GM21528 (cell line): ENCODE data around the gene RAB9A.
"Not testable (repeated sequence)": the region's sequence is repeated elsewhere in the genome, so short reads cannot be mapped to it uniquely, and the experiment has no call there.

ENCODE experiments used
- ATAC-seq: cut with Tn5 transposase; IDR thresholded peaks from one replicate; pipeline ENCODE4 v1.9.1; 2021; ENCODE audit warnings: mild to moderate bottlenecking, moderate library complexity; ENCODE audit not compliant: unreplicated experiment, low FRiP score

RAB9A gene

DNA sequence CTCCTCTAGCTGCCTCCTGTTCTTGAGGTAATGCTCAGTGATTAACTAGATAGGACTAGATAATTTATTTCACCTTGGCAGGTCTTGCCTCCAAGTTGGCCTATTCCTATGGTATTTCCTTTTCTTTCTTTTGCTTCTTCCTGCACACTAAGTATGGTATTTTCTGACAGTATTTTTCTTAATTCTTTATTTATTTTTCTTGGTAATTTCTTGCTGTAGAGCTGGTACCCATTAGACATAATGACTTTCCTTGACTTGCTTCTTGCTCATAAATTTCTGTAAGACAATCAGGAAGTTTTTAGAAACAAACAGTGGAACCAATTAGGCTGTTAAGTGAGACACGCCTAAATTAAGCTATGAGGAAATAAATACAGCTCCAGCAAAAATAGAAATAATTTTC, 9.5 kb downstream of the RAB9A start:
- ATAC-seq: no peak

DNA sequence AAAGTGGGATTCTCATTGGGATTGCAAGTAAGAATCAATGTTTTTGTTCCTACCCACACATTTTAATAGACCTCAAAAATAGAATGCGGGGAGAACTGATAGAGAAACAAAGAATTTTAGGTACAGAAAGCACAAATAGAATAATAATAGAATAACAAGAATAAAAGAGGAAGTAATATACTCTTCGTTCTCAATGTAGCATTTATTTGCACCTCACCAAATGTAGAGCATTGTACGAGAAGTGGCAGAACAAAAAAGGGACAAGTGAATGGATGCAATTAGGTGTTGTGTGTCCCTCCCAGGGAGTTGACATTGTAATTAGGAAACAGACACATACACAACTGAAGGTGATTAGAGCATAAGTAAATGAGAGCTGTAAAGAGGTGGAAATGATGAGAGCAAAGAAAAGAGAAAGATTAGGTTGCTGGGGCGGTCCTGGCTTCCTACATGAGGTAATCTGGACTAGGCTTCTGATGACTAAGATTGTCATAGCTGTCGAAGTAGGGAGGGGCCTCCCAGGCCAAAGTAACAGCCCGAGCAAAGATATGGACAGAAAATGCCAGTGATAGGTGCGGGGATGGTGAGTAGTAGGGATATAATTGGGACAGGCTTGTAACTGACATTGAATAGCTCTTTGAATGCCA, 10.4 kb downstream of the RAB9A start:
- ATAC-seq: no peak

DNA sequence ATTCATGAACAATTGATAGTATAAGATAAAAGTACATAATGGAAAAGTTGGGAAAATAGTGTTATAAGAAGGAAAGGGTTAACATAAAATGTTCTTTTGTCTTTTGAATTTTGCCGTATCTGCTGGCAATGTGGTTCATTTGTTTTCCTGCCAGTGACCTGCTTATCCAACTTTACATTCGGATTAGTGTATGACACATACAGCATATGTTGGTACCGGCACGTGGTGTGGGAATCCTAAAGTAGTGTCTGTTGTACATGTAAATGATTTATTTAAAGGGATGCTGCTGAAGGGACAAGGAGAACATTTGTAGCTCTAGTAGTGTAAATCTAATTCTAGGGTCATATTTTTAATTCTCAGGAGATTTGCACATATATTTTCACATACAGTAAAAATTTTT, 11.5 kb downstream of the RAB9A start:
- ATAC-seq: no peak

DNA sequence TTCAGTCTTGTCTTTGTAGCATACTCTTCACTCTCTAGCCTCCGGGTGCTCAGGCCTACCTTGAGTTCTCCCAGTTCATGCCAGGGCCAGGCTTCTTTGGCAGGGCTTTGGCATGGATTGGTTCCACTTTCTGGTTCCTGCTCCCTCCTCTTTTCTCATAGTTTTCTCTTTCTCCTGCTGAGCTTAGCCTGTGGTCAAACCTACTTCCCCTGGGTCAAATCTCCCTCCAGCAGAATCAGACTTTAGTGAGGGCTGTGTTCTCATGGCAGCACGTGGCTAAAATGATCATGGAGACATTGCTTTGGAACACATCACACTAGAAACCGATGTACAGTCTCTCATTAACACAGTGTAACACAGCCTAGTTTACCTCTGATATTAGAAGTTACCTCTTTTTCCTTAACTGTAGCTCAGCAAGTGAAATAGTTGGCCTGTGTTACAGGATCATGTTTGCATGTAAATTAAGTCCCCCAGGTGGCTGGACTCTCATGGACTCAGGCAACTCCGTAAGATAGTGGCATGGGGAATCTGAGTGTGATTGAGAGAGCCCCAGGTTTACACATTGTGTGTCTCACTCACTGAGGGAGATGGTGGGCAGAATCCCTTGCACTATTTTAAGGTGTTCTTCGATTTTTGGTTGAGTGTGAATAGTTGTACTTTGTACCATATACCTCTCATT, 13.3 kb downstream of the RAB9A start:
- ATAC-seq: no peak

DNA sequence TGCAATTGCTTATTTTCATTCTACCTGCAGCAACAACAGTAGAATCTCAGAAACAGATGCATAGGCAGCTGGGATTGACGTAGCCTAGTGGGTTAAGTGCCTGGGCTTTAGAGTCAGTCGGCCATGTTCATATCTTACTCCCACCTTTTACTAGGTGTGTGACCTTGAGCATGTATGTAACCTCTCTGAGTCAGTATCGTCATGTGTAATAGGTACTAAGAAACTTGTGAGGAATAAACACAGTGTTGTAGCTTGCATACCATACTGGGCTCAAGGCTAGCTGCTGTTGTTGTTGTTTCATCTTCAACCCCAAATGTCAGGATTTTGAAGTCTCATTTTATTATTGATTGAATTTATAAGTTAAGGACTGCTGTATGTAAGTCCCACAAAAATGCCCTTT, 14.2 kb downstream of the RAB9A start:
- no peak for ATAC-seq

DNA sequence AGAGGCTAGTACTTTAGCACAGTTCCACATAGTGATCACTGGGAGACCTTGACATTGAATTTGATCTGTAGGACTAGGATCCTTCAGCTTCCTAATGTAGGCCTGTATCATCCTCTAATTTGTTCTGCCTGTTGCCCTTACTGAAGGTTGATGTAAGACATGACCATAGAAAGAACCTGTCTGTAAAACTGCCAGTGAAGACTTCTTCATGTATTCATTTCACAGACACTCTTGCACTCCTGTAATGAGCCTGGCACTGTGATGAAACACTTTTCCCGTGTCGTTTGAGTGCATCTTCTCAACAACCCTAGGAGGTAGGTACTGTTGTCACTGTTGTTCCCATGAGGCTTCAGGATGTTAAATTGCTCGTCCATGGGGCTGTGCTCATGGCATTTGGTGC, 14.7 kb downstream of the RAB9A start:
- ATAC-seq: no peak

DNA sequence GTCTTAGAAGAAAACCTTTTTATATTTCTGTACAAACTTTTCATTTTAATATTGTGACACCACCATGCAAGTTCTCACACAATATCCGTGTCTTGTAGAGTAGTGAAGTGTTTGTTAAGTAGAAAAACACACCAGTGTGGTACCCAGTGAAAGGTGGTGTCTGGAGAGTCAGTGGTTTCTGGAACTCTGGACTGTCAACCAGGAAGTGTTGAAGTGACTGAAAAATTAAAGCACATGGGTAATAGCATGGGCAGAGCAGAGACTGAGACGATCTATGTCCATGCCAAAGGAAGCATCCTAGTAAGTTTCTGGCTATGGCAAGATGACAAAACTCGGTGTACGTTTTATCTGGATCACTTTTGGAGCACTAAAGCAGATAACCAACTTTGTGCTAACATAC, 22.2 kb downstream of the RAB9A start:
- ATAC-seq: no peak

DNA sequence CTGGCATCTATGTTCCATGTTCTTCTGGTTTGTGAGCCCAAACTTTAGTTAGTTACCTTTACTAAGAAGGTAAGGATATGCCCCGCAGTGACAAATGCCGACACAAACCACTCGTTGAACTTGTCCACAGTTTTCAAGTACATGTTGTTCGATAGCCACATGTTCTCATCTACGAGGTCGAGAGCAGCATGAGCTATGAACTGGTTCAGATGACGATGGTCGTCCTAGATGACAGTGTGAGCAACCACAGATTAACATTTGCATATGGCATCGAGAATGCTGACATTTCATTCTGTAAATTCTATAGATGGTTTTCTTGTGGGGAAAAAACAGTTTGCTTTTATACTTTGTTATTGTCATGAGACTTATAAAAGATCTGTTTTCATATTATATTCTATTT, 27.5 kb downstream of the RAB9A start:
- no peak for ATAC-seq

DNA sequence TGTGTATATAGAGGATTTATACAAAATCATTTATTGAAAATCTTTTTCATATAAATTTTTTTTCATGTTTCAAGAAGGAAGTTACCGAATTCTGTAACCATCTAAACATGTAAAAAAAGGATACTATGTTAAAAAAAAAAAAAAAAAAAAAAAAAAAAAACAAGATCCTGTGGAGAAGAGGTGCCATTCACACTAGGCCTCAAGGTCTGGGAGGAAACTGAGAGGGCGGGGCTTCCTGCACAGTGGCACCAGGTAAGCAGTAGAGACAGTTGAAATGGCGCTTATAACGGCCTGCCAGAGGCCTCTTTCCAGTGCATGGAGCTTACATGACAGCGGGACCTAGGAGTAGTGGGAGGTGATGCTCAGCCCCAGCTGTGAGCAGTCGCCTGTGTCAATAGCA, 28.0 kb downstream of the RAB9A start:
- no peak for ATAC-seq

DNA sequence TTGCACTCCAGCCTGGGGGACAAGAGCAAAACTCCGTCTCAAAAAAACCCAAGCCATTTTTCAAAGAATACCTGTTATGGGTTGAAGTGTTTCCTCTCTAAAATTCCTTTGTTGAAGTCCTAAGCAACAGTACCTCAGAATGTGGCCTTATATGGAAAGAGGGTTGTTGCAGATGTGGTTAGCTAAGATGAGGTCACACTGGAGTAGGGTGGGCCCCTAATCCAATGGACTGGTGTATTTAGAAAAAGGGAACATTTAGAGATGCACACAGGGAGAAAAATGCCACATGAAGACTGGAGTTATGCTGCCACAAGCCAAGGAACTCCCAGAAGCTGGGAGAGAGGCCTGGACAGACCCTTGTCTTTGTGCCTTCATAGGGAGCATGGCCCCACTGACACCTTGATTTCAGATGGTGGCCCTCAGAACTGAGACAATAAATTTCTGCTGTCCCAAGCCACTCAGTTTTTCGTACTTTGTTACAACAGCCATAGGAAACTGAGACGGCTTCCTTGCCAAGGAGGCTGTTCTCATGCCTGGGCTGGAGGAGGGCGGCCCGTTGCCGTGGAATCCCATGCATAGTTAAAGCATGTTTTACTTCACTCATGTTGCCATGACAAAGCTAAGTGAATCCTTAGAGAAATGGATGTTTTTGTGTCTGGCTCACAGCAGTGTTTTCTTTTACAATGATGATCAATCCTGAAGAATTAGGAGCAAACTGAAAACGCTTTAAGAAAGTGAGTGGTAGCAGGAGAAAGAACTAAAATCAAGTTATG, 29.0 kb downstream of the RAB9A start:
- no peak for ATAC-seq

DNA sequence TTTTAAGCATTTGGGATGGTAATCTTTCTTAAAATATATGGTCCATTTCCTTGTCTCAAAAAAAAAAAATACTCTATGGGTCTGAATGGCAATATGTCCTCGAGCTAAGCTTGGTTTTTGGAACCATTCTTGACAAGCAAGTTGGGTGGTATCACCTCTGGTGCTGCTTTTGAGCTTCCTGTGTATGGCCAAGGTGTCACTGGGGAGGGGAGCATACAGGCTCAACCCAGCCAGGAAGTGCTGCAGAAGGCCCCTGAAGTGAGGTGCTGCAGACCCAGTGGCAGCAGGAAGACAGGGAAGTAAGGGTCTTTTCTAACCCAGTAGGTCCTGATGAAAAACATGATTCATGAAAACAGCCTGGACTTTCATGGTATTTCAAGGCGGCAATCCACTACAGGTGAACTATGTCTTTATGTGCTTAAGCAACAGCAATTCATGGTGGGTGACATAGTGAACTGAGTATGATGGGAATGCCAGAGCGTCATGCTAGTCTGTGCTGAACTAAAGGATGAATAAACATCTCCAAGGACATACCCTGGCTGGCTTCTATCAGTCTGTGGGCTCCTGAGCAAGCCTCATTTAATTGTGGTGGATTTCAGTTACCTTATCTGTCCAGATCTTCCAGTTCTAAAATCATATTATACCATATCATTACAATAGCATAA, 30.4 kb downstream of the RAB9A start:
- no peak for ATAC-seq

DNA sequence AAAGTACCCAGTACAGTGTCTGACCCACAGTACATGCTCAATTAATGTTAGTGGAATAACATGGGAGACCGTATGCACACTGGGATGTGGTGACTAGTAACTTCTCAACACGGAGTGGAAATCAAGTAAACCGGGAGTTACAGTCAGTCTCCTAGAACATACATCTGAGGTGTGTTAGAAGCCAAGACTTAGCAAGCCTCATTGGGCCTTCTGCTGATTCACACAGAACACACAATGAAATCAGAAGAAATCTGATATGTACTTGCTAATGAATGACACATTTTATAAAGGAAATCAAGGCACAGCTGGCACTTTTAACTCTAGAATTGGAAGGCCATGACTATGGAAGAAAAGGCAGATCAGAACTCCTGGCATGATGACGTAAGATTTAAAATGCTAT, 32.4 kb downstream of the RAB9A start:
- ATAC-seq: no peak

DNA sequence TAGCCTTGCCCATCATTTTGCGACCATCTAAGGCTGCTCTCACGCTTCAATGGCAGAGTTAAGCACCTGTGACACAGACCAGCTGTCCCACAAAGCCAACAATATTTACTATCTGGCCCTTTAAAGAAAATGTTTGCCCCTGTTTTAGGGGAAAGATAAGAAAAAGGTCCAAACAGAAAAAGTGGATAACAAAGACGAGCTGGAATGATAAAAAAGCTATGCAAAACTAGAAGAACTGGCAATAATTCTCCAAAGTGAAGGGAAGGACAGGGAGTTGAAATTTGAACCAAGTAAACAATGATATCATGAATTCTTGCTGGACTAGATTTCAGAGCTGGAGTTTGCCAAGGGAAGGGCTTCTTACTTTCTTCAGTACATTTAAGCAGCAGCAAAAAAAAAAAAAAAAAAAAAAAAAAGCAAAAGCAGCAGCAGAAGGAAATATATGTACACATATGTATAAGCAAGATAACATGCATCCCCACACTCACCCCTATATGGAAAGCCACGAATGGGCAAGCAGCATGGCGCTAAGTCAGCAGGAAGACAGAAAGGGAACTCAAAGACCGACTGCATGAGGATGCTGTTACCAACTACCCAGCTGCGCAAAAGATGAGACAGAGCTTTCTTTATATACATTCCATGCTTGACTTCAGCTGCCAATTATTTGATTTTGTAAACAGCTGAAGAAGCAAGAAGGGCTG, 33.0 kb downstream of the RAB9A start:
- no peak for ATAC-seq

DNA sequence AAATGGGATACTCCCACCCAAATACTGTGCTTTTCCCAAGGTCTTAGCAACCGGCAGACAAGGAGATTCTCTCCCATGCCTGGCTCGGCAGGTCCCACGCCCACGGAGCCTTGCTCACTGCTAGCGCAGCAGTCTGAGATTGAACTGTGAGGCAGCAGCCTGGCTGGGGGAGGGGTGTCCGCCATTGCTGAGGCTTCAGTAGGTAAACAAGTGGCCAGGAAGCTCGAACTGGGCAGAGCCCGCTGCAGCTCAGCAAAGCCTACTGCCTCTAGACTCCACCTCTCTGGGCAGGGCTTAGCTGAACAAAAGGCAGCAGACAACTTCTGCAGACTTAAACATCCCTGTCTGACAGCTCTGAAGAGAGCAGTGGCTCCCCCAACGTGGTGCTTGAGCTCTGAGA, 36.0 kb downstream of the RAB9A start:
- not testable (repeated sequence) for ATAC-seq

DNA sequence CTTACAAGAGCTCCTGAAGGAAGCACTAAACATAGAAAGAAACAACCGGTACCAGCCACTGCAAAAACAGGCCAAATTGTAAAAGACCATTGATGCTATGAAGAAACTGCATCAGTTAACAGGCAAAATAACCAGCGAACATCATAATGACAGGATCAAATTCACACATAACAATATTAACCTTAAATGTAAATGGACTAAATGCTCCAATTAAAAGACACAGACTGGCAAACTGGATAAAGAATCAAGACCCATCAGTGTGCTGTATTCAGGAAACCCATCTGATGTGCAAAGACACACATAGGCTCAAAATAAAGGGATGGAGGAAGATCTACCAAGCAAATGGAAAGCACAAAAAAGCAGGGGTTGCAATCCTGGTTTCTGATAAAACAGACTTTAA, 37.7 kb downstream of the RAB9A start:
- not testable (repeated sequence) for ATAC-seq

DNA sequence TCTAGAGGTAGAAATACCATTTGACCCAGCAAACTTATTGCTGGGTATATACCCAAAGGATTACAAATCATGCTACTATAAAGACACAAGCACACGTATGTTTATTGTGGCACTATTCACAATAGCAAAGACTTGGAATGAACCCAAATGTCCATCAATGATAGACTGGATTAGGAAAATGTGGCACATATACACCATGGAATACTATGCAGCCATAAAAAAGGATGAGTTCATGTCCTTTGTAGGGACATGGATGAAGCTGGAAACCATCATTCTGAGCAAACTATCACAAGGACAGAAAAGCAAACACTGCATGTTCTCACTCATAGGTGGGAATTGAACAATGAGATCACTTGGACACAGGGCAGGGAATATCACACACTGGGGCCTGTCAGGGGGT, 41.6 kb downstream of the RAB9A start:
- ATAC-seq: not testable (repeated sequence)

DNA sequence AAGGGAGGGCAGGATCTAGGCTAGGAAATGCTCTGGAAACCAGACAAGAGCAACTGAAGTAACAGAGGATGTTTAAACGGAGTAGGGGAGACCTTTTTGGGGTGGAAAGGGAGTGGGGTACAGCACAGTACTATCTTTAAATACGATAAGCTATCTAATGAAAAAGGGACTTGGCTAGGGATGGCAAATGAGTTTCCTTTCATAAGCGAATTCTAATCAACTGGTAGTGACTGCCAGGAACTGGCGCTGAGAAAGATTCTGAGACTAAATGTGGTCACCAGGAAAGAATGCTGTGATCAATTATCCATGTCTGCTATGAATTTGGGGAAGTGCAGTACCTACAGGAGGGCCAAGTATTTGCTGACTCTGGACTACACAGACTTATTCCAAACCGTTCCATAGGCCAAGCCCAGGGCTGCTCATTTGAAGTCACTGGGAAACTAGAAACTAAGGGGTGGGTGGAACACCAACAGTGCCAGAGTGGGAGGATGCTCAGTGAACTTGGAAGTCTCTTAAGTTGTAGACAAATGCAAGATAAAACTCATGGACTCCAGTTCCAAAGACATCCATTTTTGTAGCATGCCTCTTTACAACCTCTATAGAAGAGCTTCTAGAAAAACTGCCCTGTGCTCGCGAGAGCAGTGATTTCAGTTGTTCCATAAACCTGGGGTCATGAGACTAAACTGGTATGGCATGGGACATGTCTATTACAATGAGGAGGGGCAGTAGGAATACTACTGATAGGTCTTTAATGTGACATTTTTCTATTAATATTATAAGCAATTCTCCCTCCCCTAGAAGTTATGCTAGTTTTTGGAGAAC, 43.5 kb downstream of the RAB9A start:
- ATAC-seq: no peak

DNA sequence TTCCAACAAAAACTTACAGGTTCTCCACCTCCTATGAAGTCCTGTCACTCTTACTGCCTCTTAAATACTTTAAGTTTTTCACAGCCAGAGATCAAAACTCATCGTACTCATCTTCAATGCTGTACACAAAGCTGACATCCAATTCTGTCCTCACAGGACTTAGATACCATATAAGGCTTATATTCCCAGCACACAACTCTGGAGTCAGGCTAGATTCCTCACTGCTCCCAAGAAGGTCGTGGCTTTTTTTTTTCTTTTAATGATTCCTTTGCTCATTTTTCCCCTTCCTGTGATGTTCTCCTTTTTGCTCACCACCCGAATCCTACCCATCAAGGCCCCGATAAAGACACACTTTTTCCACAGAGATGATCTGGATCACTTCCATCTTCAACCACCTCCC, 44.6 kb downstream of the RAB9A start:
- ATAC-seq: no peak

DNA sequence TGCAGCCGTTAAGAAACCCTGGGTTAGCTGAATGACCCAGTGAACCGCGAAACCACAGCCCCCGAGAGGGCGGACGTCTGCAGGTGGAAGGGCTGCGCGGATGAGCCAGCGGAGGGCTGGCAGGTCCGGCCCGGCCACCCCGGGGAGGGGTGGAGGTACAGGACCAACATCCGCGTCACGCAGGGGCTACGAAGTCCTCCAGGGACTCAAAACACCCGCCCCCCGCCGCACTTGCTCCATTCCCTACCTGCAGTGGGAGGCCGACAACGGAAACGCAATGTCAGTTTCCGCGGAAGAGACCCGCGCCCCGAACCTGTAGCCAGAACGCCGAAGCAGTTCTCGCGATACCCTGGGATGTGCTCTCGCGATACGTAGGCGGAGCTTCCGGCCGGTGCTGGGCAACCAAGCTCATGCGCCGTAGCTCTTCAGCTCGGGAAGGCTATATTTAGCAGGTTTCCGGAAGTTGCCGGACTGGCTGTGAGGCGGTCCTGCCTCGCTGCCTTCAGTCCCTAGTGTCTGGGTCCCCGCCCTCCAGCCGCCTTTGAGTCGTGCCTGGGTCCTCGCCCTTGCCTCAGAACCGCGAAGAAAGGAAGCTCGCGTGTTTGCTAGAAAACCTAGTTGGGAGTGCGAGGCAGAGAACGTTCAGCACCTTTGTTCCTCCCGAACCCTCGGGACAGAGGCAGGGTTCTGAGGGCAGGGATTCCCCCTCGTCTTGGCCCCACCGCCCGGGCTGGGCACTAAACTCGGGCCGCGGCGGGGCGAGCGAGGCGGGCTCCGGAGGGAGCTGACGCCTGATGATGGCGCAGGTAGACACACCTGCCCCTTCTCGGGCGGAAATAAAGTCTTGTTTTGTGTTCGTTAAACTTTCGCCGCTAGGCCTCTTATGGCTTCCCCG, 45.6 kb downstream of the RAB9A start, which contains the start of the genes OFD1 and TRAPPC2:
Gene OFD1, plus strand, starts transcription at position 471 of the 895 bp plus-strand sequence. Its CDS starts 324 bp downstream, at position 795.
Gene TRAPPC2, minus strand, starts transcription at position 343 of the 895 bp plus-strand sequence. CDS start 14,657 bp downstream, outside the sequence.
- peak; percentile 84 for ATAC-seq
